Activated naive CD8-positive, alpha-beta T cell treated with anti-CD3 and anti-CD28 coated beads for 36 hours (primary cell): ENCODE results near the gene ITM2A. TPM values are rescaled to one million over a fixed set of nuclear protein-coding genes. Genes with fewer than 3 reads are reported as not detected.

Source experiments
- DNase-seq: peaks from one replicate; pipeline ENCODE4 v3.0.0; 2021
- H3K27ac Mint-ChIP-seq: one replicate; pipeline ENCODE4 v1.8.0; 2022; ENCODE audit warnings: mild to moderate bottlenecking, moderate library complexity, mixed read lengths
- H3K27me3 Mint-ChIP-seq: one replicate; pipeline ENCODE4 v1.8.0; 2022; ENCODE audit warnings: mild to moderate bottlenecking, mixed read lengths
- H3K36me3 Mint-ChIP-seq: one replicate; pipeline ENCODE4 v1.8.0; 2021; ENCODE audit warnings: mild to moderate bottlenecking, mixed read lengths
- H3K4me1 Mint-ChIP-seq: one replicate; pipeline ENCODE4 v1.8.0; 2021; ENCODE audit warnings: mixed read lengths
- H3K4me3 Mint-ChIP-seq: one replicate; pipeline ENCODE4 v1.8.0; 2022; ENCODE audit warnings: mild to moderate bottlenecking, moderate library complexity, mixed read lengths
- H3K9me3 Mint-ChIP-seq: one replicate; pipeline ENCODE4 v1.8.0; 2022; ENCODE audit warnings: mixed read lengths
- total RNA-seq, 2 experiments: library from RNA; stranded (reverse); gene quantifications; one replicate each; pipeline ENCODE4 v1.2.3, GENCODE V29; 2021

ITM2A gene
- total RNA-seq = 10 to 100 TPM; 53.4 to 60.5 TPM

DNA sequence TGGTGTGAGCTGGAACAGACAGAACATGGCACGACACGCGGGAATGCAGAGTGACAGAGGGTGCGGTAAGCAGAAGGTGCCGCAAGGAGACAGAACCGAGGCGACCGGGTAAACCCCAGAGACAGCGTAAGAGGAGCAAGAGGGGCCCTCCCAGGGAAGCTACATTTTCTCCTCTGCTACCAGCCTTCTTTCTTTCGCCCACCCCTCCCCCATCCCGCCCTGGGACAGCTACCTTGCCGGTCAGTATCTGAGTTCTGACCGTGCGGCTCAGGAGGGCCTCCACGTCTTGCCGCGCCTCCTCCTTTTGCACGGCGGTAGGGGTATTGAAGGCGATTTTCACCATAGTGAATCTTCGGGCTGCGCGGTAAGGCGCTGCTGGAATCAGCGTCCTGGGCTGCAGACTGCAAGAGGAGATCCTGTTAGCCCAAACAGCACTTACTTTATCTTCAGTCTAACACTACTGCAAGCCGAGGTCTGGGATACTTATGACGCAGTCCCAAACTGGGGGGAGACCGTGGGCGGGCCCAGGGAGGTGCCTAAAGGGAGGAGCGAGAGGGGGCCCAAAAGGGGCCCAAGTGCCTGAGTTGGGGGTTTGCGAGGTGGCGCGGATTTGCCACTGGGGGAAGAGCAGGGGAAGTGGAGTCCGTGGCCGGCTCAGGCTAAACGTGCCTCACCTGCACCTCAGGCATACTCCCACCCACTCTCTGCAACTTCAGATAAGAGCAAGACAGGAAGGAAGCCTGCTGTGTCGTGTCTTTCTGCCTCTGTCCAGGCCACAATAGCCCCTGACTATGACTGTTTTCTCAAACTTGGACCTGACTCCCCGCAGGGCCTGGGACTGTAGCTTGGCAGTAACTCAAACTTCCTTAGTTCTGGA, at the start of gene ITM2A:
ITM2A (minus strand) TSS at position 462 of the 877 bp plus-strand sequence; CDS start at position 343, 119 bp downstream.
- Mint-ChIP-seq H3K27ac (peak within 1 kb of the TSS; percentile 90), H3K4me3 (peak within 1 kb of the TSS; percentile 91), H3K9me3 (no peaks in the 10 kb centered on the region), H3K27me3 (no peaks in the 10 kb centered on the region), H3K36me3 (peaks cover 8% of the 10 kb centered on the region), H3K4me1 (peaks cover 24% of the 10 kb centered on the region)
- DNase-seq = peak; percentile 60

DNA sequence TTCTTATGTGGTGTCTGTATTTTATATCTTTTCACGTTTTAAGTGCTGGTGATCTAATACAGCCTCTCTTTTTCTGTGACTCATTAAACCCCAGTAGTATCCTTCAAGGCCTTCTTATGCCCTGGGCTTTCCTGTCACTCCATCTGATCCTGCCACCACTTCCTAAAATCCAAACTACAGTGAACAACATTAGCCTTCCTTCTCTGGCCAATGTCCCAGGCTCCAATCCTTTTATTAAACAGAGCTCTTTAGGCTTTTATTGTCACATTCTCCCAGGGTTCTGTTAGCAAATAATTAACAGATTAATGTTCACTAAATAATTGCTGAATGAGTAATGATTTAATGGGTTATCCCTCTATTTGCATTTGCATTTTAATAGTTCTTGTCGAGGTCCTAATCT, 47.9 kb upstream of the ITM2A start:
- Mint-ChIP-seq H3K27ac (no peak overlapping the region), H3K4me3 (no peak overlapping the region), H3K4me1 (no peaks in the 10 kb centered on the region), H3K36me3 (no peaks in the 10 kb centered on the region), H3K9me3 (no peaks in the 10 kb centered on the region), H3K27me3 (no peaks in the 10 kb centered on the region)
- no peak for DNase-seq

DNA sequence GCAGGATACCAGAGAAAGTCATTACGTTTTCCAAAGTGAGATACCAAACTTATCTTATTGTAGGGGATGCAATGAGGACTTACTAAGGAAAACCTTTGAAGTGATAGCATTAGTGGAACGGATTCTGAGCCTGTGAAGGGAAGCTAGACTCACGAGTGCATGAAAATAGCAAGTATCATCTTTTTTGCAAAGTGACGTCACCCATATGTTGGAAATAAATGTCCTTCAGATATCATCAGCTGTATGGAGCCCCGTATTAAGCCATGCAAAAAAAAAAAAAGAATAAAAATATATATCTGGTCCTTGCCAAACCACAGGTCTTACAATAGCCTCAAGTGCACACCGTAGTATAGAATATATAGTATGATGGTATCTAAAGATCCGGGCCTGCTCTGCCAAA, 46.8 kb upstream of the ITM2A start:
- Mint-ChIP-seq H3K27me3 (no peaks in the 10 kb centered on the region), H3K9me3 (no peaks in the 10 kb centered on the region), H3K4me1 (peaks cover 2% of the 10 kb centered on the region), H3K36me3 (no peaks in the 10 kb centered on the region), H3K4me3 (no peak overlapping the region), H3K27ac (no peak overlapping the region)
- DNase-seq = no peak

DNA sequence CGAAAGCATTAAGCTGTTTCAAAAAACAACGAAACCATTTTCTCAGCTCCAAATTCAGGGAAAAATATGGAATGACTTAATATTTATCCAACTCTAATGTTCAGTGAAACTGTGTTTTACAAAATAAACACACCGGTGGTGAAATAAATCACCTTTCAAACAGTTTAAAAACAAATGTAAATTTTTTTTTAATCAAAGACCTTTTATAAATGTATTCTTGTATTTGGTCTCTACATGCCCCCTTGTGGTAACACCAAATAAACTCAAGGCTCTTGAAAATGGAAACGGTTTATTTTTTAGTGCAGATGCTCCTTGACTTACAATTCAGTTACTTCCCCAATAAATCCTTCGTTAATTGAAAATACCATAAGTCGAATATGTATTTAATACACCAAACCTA, 45.8 kb upstream of the ITM2A start:
- no peak overlapping the region for H3K27ac Mint-ChIP-seq
- DNase-seq = no peak
- no peaks in the 10 kb centered on the region for H3K27me3 Mint-ChIP-seq
- H3K4me3 Mint-ChIP-seq = peak overlapping the region; percentile 29
- no peaks in the 10 kb centered on the region for H3K9me3 Mint-ChIP-seq
- no peaks in the 10 kb centered on the region for H3K36me3 Mint-ChIP-seq
- H3K4me1 Mint-ChIP-seq = peaks cover 5% of the 10 kb centered on the region

DNA sequence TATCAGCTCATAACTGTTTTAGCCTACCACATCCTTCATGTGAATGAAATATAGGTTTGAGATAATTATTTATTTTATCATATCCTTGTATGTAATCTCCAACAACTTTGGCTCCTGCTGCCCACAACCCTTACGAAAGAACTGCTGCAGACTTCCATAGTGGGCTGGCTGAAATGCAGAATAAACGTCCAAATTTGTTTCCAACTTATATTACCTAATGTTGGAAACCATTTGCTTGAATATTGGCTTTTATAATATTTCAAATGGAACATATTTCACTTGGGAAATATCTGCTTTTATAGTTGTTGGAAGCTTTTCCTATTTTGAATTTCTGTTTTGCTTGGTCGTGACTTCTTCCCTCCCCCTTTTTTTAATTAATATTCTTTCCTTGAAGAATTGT, 45.0 kb upstream of the ITM2A start:
- Mint-ChIP-seq H3K4me3 (no peak overlapping the region), H3K4me1 (peaks cover 5% of the 10 kb centered on the region), H3K36me3 (no peaks in the 10 kb centered on the region), H3K27me3 (no peaks in the 10 kb centered on the region), H3K27ac (no peak overlapping the region), H3K9me3 (no peaks in the 10 kb centered on the region)
- no peak for DNase-seq

DNA sequence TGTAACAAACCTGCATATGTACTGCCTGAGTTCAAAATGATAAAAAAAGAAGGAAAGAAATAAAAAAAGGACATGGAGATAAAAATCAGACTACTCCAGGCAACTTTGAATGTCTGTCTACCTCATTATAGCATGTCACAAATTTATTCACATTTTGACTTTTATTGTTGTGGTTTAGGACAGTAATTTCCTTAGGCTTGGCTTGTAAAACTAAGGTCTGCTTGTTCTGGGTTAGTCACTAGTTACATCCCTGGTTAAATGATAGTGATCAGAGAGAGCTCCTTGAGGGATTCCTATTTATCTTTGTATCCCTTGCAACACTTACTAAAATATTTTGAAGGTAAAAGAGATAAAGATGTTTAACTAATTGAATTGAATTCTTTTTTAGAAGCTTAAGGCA, 42.5 kb upstream of the ITM2A start:
- DNase-seq = no peak
- H3K27me3 Mint-ChIP-seq = no peaks in the 10 kb centered on the region
- no peak overlapping the region for H3K4me3 Mint-ChIP-seq
- peaks cover 5% of the 10 kb centered on the region for H3K9me3 Mint-ChIP-seq
- H3K27ac Mint-ChIP-seq = no peak overlapping the region
- H3K4me1 Mint-ChIP-seq = peaks cover 5% of the 10 kb centered on the region
- H3K36me3 Mint-ChIP-seq = peaks cover 4% of the 10 kb centered on the region

DNA sequence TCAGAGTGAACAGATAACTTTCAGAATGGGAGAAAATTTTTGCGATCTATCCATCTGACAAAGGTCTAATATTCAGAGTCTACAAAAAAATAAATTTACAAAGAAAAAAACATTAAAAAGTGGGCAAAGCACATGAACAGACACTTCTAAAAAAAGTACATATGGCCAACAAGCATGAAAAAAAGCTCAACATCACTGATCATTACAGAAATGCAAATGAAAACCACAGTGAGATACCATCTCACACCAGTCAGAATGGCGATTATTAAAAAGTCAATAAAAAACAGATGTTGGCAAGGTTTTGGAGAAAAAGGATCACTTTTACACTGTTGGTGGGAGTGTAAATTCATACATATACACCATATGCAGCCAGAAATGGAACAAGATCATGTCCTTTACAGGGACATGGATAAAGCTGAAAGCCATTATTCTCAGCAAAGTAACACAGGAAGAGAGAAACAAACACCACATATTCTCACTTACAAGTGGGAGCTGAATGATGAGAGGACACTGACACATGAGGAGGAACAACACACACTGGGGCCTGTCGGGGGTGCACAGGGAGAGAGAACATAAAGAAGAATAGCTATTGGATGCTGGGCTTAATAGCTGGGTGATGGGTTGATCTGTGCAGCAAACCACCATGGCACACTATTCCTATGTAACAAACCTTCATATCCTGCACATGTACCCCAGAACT, 41.6 kb upstream of the ITM2A start:
- H3K27me3 Mint-ChIP-seq = no peaks in the 10 kb centered on the region
- no peak overlapping the region for H3K27ac Mint-ChIP-seq
- DNase-seq = no peak
- no peak overlapping the region for H3K4me3 Mint-ChIP-seq
- H3K4me1 Mint-ChIP-seq = peaks cover 5% of the 10 kb centered on the region
- H3K36me3 Mint-ChIP-seq = peaks cover 4% of the 10 kb centered on the region
- H3K9me3 Mint-ChIP-seq = peaks cover 5% of the 10 kb centered on the region

DNA sequence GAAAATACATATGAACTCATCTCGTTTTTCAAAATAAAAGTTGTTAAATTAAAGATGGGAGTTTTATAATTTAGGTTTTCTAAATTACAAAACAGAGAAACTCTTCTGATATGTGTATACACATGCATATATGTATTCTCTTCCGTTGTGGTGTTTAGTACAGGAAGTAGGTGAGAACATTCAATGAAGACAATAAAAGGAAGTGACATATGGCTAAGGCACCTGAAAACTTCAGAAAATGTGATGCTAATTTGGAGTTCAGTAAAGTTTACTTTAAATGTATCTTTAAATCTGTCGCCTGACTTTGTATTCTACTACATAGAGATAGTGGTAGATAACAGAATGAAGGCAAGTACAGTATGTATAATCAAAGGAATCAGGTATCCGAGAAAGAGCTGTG, 33.5 kb upstream of the ITM2A start:
- no peak for DNase-seq
- H3K27ac Mint-ChIP-seq = no peak overlapping the region

DNA sequence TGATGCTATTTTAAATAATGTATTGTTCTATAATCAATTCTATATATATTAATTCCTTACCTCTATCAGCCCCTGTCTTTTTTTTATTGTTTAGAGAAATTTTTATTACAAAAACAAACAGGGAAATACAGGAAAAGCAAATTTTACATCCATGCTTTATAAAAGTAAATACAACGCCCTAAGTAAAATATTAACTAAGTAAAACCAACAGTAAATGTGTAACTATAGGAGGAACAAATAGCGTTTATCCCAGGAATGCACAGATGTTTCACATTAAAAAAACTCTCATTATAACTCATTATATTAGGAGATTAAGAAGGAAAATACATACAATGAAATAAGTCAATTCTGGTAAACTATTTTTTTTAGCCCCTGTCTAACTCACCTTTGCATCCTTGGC, 8.2 kb upstream of the ITM2A start:
- no peak for DNase-seq
- Mint-ChIP-seq H3K27ac (no peak overlapping the region), H3K4me1 (peaks cover 6% of the 10 kb centered on the region), H3K36me3 (peaks cover 4% of the 10 kb centered on the region), H3K4me3 (no peak overlapping the region), H3K9me3 (no peaks in the 10 kb centered on the region), H3K27me3 (no peaks in the 10 kb centered on the region)

More for the DNA sequence above, 33.5 kb upstream of the ITM2A start:
- peaks cover 3% of the 10 kb centered on the region for H3K4me1 Mint-ChIP-seq
- no peaks in the 10 kb centered on the region for H3K27me3 Mint-ChIP-seq
- H3K36me3 Mint-ChIP-seq = peaks cover 4% of the 10 kb centered on the region
- H3K4me3 Mint-ChIP-seq = no peak overlapping the region
- H3K9me3 Mint-ChIP-seq = peaks cover 4% of the 10 kb centered on the region

DNA sequence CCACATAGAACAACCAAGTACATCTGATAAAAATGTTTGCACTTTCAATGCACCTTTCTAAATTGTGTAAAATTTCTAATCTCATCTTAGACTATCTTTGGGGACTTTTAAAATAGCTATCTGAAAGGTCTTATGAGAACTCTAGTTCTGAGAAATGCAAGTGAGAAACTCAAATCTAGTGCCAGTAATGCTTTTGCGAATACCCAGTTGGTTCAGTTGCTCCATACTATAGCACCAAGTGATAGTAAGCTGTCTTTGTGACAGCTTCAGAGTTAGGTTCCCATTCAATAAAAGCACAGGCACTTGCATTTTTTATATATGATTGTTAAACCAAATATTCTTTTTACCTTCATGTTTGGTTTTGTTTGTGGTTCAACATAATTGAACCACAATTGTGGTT, 4.5 kb upstream of the ITM2A start:
- H3K27ac Mint-ChIP-seq = no peak overlapping the region
- H3K9me3 Mint-ChIP-seq = no peaks in the 10 kb centered on the region
- no peak for DNase-seq
- peaks cover under 1% of the 10 kb centered on the region for H3K36me3 Mint-ChIP-seq
- peaks cover 14% of the 10 kb centered on the region for H3K4me1 Mint-ChIP-seq
- no peak overlapping the region for H3K4me3 Mint-ChIP-seq
- no peaks in the 10 kb centered on the region for H3K27me3 Mint-ChIP-seq

DNA sequence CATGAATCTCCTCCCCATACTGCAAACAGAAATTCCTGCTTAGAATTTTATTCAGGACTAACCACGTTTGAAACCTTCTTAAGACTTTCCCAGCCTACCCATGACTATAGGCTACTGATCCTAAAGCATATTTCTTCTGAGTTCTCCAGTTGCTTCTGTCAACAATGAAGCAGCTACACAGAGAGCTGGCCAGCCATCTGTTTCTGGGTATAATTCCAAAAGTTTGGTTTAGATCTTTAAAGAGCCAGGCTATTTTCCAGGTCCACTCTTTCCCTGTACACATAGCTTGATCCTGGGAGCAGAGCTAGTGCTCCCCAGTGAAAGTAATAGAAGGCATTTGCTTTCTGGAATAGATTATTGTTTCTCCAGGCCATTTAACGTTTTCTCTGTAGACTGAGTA, 4.0 kb upstream of the ITM2A start:
- Mint-ChIP-seq H3K4me1 (peaks cover 14% of the 10 kb centered on the region), H3K4me3 (no peak overlapping the region), H3K36me3 (no peaks in the 10 kb centered on the region), H3K27ac (no peak overlapping the region), H3K9me3 (no peaks in the 10 kb centered on the region), H3K27me3 (no peaks in the 10 kb centered on the region)
- DNase-seq = no peak

DNA sequence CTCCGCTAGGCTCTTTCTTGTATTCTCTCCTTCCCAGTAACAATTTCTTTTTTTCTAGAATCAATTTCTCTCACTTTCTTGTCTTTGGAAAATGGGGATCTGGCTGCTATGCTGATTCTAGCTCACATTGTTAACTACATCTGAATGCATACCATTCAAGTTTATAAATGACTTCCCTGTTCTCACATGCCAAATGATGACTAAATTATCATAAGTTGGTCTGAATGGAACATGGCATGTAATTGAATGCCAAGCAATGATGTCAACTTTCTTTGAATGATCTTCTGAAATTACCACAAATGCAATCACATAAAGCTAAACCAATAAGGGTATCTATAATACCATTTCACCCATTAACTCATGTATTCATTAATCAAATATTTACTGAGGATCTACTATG, 2.7 kb upstream of the ITM2A start:
- Mint-ChIP-seq H3K36me3 (no peaks in the 10 kb centered on the region), H3K27ac (no peak overlapping the region), H3K9me3 (no peaks in the 10 kb centered on the region), H3K27me3 (no peaks in the 10 kb centered on the region), H3K4me3 (no peak overlapping the region), H3K4me1 (peaks cover 16% of the 10 kb centered on the region)
- no peak for DNase-seq

DNA sequence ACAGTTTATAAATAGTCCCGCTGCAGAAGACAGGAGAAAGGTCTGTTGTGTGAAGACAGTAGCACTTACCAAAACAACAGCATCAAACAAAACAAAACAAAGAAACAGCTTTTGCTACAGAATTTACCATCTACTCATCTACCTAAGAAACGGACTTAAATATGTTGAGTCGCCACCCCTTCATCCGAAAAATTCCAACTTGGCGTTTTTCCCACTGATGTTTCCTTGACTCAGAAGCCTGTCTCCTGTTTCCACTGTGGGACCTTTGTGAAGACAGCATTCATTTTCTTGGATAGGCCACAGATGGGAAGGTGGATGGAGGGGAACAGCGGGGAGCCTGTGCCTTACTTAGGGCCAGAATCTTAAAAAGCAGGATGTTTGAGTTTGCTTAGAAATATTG, 1.3 kb upstream of the ITM2A start:
- Mint-ChIP-seq H3K27me3 (no peaks in the 10 kb centered on the region), H3K27ac (no peak overlapping the region), H3K9me3 (no peaks in the 10 kb centered on the region), H3K36me3 (no peaks in the 10 kb centered on the region), H3K4me1 (peaks cover 19% of the 10 kb centered on the region), H3K4me3 (no peak overlapping the region)
- DNase-seq = no peak

DNA sequence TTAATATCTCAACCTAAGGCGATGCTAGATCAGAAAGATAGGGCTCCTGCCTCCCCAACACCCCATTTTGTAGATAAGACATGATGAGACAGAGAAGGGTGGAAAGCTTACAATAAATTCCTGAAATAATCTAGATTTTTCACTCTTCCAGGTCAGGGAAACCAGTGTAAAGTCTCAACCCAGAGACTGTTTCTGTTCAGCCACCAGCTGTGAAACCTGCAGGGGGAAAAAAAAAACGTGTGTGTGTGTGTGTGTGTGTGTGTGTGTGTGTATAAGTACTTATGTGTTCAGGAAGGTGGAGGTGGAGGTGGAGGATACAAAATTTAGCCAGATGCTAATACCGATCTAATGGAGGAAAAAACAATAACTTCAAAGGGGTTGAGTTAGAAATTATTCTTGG, 773 bp upstream of the ITM2A start:
- no peaks in the 10 kb centered on the region for H3K27me3 Mint-ChIP-seq
- peak overlapping the region; percentile 91 for H3K4me3 Mint-ChIP-seq
- no peak for DNase-seq
- peaks cover 2% of the 10 kb centered on the region for H3K36me3 Mint-ChIP-seq
- H3K4me1 Mint-ChIP-seq = peaks cover 20% of the 10 kb centered on the region
- H3K27ac Mint-ChIP-seq = peak overlapping the region; percentile 90
- H3K9me3 Mint-ChIP-seq = no peaks in the 10 kb centered on the region

DNA sequence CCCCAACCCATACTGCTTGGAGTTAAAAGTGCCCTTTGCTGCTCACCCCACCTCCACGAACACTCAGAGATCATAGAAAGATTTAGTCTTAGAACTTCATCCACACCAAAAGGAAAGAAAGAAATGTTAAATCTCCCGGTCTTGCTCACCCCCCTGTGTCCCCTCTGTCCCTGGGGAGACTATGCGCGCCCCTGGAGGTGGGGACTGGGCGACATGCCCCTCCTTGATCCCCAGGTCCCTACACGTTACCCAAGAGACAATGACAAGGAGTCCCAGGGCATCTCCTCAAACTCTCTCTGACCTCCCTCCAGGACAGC, 620 bp downstream of the ITM2A start:
- peak overlapping the region; percentile 90 for H3K27ac Mint-ChIP-seq
- no peak for DNase-seq
- no peaks in the 10 kb centered on the region for H3K9me3 Mint-ChIP-seq
- H3K4me1 Mint-ChIP-seq = peaks cover 24% of the 10 kb centered on the region
- peaks cover 14% of the 10 kb centered on the region for H3K36me3 Mint-ChIP-seq
- H3K4me3 Mint-ChIP-seq = peak overlapping the region; percentile 91
- no peaks in the 10 kb centered on the region for H3K27me3 Mint-ChIP-seq

DNA sequence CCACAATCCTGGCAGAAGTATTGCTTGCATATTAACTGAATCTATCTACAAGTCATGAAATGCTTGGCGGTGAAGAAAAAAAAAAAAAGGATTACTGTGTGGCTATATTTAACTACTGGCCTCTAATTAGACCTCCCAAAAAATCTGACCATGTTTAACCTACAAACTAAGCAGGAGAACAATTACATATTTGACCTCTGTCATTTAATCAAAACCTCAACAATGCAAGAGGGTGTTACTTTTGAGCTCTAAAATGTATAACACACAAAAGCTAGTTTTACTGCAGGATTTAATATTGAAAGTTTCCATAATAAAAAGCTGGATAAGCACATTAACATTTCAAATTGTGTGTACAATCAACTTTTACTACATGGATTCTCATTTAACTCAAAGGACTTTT, 1.5 kb downstream of the ITM2A start:
- Mint-ChIP-seq H3K4me3 (peak overlapping the region; percentile 91), H3K36me3 (peaks cover 22% of the 10 kb centered on the region), H3K4me1 (peaks cover 29% of the 10 kb centered on the region), H3K9me3 (no peaks in the 10 kb centered on the region), H3K27ac (peak overlapping the region; percentile 90), H3K27me3 (no peaks in the 10 kb centered on the region)
- DNase-seq = no peak
